Measurements from ENCODE around the gene NIM1K. TPM values are rescaled to one million over a fixed set of nuclear protein-coding genes. Genes with fewer than 3 reads are reported as not detected.

Gene NIM1K
- polyA plus RNA-seq, 3 donors: 0.13 TPM; not detected in 2

DNA sequence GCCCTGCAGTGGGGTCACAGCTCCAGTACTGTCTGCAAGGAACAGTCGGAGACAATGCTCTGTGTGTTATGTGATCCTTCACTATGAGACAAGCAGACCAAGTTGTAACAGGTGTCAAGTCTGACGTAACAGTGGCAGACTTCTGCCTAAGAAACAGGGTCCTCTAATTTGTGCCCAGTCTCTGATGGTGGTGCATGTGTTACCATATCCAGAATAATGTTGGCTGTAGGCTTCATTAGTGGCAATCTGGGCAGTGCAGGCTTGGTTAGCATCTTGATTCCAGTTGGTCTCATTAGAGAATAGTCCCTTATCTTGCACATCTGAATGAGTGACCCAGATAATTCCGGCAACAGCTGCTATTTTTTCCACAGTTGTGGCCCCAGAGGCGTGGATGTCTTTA is 37.6 kb upstream of the NIM1K start:
- peaks cover 34% of the 10 kb centered on the region for H3K79me2 ChIP-seq (ENCODE audit: insufficient read depth, low read length)

DNA sequence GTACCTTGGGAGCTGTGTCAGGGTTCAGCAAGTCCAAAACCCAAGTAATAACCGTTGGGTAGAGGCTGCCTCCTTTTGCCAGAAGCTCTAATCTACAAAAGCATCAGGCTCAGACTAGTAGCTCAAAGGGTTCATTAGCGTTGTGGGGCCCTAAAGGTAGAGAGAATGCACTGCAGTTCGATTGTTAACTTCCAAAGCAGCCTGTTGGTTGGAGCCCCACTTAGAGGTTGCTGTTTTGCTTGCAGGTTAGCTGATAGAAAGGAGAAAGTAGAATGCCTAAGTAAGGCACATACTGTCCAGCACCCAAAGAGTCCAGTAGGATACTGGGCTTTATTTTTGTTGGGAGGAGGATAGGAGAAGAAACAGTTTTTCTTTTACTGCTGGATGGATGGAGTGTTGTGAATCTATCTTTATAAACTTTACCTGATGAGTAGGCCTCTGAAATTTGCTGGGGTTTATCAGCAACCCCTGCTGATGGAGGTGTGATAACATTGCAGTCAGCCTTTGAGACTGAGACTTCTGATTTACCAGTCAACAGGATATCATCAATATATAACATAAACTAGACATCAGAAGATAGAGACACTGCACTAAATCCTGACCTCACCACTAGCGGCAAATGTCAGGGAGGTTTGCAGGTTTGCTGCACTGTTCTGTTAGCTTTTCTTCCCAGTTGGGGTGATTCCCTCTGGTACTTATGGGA is 36.5 kb upstream of the NIM1K start:
- no peaks in the 10 kb centered on the region for H3K9me3 ChIP-seq (replicated peaks in 1 of 2; ENCODE audit: control insufficient read depth in 1 of 2, insufficient read depth in 1 of 2, low read length in 2 of 2)
- 100% methylated on average over 2 of the region's 4 CpGs for WGBS (ENCODE audit: insufficient coverage)
- TF ChIP-seq, protein P1, sequence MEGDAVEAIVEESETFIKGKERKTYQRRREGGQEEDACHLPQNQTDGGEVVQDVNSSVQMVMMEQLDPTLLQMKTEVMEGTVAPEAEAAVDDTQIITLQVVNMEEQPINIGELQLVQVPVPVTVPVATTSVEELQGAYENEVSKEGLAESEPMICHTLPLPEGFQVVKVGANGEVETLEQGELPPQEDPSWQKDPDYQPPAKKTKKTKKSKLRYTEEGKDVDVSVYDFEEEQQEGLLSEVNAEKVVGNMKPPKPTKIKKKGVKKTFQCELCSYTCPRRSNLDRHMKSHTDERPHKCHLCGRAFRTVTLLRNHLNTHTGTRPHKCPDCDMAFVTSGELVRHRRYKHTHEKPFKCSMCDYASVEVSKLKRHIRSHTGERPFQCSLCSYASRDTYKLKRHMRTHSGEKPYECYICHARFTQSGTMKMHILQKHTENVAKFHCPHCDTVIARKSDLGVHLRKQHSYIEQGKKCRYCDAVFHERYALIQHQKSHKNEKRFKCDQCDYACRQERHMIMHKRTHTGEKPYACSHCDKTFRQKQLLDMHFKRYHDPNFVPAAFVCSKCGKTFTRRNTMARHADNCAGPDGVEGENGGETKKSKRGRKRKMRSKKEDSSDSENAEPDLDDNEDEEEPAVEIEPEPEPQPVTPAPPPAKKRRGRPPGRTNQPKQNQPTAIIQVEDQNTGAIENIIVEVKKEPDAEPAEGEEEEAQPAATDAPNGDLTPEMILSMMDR (IDR thresholded peaks at IDR 0.05): no peak

More for the DNA sequence above, 37.6 kb upstream of the NIM1K start:
- Mint-ChIP-seq H3K27me3 (ENCODE audit: low read depth in 3 of 3) (no peaks in the 10 kb centered on the region), H3K36me3 (peaks cover 21 to 52% of the 10 kb centered on the region in 2 donors), H3K4me3 (no peak overlapping the region), H3K27ac (no peak overlapping the region), H3K9me3 (no peaks in the 10 kb centered on the region), H3K4me1 (no peaks in the 10 kb centered on the region)
- no peaks in the 10 kb centered on the region for H3K9me3 ChIP-seq (replicated peaks in 1 of 2; ENCODE audit: control insufficient read depth in 1 of 2, insufficient read depth in 1 of 2, low read length in 2 of 2)
- WGBS (ENCODE audit: insufficient coverage): 100% methylated on average over 3 of the region's 4 CpGs
- intact Hi-C loops (cut with micrococcal nuclease): no loop called here
- no peak overlapping the region for H3K9ac ChIP-seq (ENCODE audit: insufficient read depth, low read length, poor library complexity, severe bottlenecking)
- TF ChIP-seq, protein P1 (IDR thresholded peaks at IDR 0.05): no peak
- no peak overlapping the region for H3K27ac ChIP-seq (ENCODE audit: low read depth in 1 of 2, low read length in 2 of 2)
- DNase-seq: no peak
- H3K27me3 ChIP-seq (ENCODE audit: control insufficient read depth in 2 of 2, insufficient read depth in 2 of 2, low read length in 2 of 2): no peaks in the 10 kb centered on the region
- no peak overlapping the region for H3K4me2 ChIP-seq (replicated peaks; ENCODE audit: extremely low read depth, low read length, poor library complexity, severe bottlenecking)
- H2AFZ ChIP-seq (ENCODE audit: insufficient read depth, low read depth, low read length, poor library complexity, severe bottlenecking): no peak overlapping the region
- peaks cover 4% of the 10 kb centered on the region for H4K20me1 ChIP-seq (ENCODE audit: insufficient read depth, low read length)
- H3K4me1 ChIP-seq (ENCODE audit: control insufficient read depth in 1 of 2, insufficient read depth in 2 of 2, low read length in 2 of 2): no peaks in the 10 kb centered on the region
- H3K36me3 ChIP-seq (replicated peaks in 1 of 2; ENCODE audit: control insufficient read depth in 1 of 2, insufficient read depth in 2 of 2, low read length in 2 of 2): peaks cover 8 to 69% of the 10 kb centered on the region in 2 donors
- no peak overlapping the region for H3K4me3 ChIP-seq (replicated peaks in 1 of 3; ENCODE audit: low read depth in 2 of 3, low read length in 3 of 3)

More for the DNA sequence above, 36.5 kb upstream of the NIM1K start:
- Mint-ChIP-seq H3K27me3 (ENCODE audit: low read depth in 3 of 3) (no peaks in the 10 kb centered on the region), H3K27ac (no peak overlapping the region), H3K9me3 (no peaks in the 10 kb centered on the region), H3K4me1 (peaks cover 3% of the 10 kb centered on the region), H3K36me3 (peaks cover 17 to 49% of the 10 kb centered on the region in 2 donors), H3K4me3 (no peak overlapping the region)
- Histone ChIP-seq H3K9ac (ENCODE audit: insufficient read depth, low read length, poor library complexity, severe bottlenecking) (no peak overlapping the region), H3K36me3 (replicated peaks in 1 of 2; ENCODE audit: control insufficient read depth in 1 of 2, insufficient read depth in 2 of 2, low read length in 2 of 2) (peaks cover 5 to 59% of the 10 kb centered on the region in 2 donors), H2AFZ (ENCODE audit: insufficient read depth, low read depth, low read length, poor library complexity, severe bottlenecking) (no peak overlapping the region), H3K4me3 (replicated peaks in 1 of 3; ENCODE audit: low read depth in 2 of 3, low read length in 3 of 3) (no peak overlapping the region), H4K20me1 (ENCODE audit: insufficient read depth, low read length) (peaks cover 4% of the 10 kb centered on the region), H3K27ac (ENCODE audit: low read depth in 1 of 2, low read length in 2 of 2) (no peak overlapping the region), H3K27me3 (ENCODE audit: control insufficient read depth in 2 of 2, insufficient read depth in 2 of 2, low read length in 2 of 2) (no peaks in the 10 kb centered on the region), H3K79me2 (ENCODE audit: insufficient read depth, low read length) (peaks cover 26% of the 10 kb centered on the region), H3K4me1 (ENCODE audit: control insufficient read depth in 1 of 2, insufficient read depth in 2 of 2, low read length in 2 of 2) (no peaks in the 10 kb centered on the region), H3K4me2 (replicated peaks; ENCODE audit: extremely low read depth, low read length, poor library complexity, severe bottlenecking) (no peak overlapping the region)
- no peak for DNase-seq
- intact Hi-C loops (cut with micrococcal nuclease): no loop called here

All from CD14-positive monocyte (primary cell).